OCI-LY3 (cell line): ENCODE results near the gene LTO1.

Experiments
- CTCF ChIP-seq: fragments of 200-600, 300-600 bp; sonication (generic); IDR thresholded peaks from 2 replicates; pipeline ENCODE4 v1.5.1; 2014; ENCODE audit warnings: antibody characterized with exemption, low read length, low read depth
- EZH2phosphoT487 ChIP-seq: fragments of 200-600 bp; shearing (Covaris generic); IDR thresholded peaks from 2 replicates; pipeline ENCODE4 v1.6.1; 2018; ENCODE audit warnings: antibody characterized with exemption, mixed run types, low read depth

DNA sequence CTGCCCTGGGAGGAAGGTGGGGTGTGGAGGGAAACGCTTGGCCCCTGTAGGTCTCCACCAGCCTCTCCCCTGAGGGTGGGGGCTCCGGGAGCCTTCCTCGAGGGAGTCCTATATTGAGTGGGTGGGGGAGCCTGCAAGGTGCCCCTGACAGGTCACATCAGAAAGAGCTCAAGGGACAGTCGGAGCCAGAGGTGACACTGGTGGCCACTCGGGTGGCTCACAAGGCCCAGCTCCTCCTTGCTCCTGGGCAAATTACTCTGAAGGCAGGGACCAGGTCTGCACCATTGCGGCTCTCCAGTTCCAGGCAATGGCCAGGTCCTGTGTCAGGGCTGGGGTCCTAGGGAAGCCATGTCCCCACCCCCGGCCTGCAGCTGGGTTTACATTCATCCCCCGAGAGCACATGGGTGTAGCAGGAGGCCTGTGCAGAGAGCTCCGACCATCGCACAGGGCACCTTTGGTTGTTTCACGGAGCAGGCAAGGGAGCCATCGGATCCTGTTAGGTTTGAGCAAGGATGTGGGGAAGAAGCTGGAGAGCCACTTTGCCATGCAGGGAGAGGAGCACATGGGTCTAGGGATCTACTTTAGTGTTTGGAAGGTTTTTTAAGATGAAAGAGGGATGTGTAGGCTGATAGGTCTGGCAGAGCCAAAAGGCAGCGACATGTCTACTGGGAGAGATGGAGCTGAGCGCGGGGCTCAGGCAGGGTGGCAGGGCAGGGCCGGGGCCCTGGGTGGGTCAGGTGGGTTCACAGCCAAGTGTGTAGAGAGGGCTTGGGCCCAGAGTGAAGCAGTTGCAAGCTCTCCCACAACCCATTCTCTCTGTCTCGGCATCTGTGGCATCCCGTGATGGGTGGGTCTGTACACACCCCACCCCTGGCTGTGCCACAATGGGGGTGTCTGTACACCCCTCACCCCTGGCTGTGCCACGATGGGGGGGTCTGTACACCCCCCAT lies 19.4 kb downstream of the LTO1 start:
- no peak for TF ChIP-seq CTCF
- TF ChIP-seq EZH2phosphoT487: no peak
